ENCODE results near the gene KIF23. TPM values are rescaled to one million over a fixed set of nuclear protein-coding genes. Genes with fewer than 3 reads are reported as not detected.

KIF23 gene
- total RNA-seq, 1 donor from 2014 or later, result 3.7 TPM

DNA sequence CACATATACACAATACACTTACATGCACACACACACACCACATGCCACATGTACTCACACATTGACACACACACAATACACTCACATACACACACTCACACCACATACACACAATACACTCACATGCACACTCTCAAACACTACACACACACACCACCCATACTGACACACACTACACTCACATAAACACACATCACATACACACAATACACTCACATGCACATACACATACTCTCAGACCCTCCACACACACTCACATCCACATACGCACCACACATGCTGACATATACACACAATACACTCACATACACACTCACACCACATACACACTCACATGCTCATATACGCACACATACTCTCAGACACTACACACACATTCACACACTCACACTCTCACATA lies 28.3 kb upstream of the KIF23 start:
- DNase-seq (ENCODE audit: low read depth) (no peak), FAIRE-seq (peak; percentile 93)
- TF ChIP-seq, protein P1, sequence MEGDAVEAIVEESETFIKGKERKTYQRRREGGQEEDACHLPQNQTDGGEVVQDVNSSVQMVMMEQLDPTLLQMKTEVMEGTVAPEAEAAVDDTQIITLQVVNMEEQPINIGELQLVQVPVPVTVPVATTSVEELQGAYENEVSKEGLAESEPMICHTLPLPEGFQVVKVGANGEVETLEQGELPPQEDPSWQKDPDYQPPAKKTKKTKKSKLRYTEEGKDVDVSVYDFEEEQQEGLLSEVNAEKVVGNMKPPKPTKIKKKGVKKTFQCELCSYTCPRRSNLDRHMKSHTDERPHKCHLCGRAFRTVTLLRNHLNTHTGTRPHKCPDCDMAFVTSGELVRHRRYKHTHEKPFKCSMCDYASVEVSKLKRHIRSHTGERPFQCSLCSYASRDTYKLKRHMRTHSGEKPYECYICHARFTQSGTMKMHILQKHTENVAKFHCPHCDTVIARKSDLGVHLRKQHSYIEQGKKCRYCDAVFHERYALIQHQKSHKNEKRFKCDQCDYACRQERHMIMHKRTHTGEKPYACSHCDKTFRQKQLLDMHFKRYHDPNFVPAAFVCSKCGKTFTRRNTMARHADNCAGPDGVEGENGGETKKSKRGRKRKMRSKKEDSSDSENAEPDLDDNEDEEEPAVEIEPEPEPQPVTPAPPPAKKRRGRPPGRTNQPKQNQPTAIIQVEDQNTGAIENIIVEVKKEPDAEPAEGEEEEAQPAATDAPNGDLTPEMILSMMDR (IDR thresholded peaks at IDR 0.05; ENCODE audit: insufficient read depth, low read length, severe bottlenecking), result no peak
- H3K36me3 ChIP-seq (ENCODE audit: control insufficient read depth, insufficient read depth, low read length), result no peaks in the 10 kb centered on the region
- no peaks in the 10 kb centered on the region for H3K27me3 ChIP-seq (ENCODE audit: control insufficient read depth, insufficient read depth, low read length)
- no peak overlapping the region for H3K4me3 ChIP-seq (ENCODE audit: low read depth, low read length)

DNA sequence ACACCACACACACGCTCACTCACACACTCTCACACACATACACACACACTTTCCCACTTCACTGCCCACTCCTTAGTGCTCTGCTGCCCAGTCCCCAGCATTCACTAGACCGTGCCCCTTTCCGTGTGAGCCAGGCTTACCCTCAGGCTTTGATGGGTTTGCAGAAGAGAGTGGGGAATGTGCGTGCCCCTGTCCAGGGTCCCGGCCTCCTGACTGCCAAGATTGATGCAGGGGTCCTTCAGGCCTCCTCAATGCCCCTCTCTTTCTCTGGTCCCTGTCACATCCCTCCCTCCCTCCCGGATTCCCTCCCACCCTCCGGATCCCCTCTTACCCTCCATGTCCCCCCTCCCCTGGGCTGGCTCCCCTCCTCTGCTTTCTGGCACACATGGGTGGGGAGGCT lies 27.9 kb upstream of the KIF23 start:
- TF ChIP-seq, protein P1 (IDR thresholded peaks at IDR 0.05; ENCODE audit: insufficient read depth, low read length, severe bottlenecking), result no peak
- Histone ChIP-seq H3K36me3 (ENCODE audit: control insufficient read depth, insufficient read depth, low read length) (no peaks in the 10 kb centered on the region), H3K4me3 (ENCODE audit: low read depth, low read length) (no peak overlapping the region), H3K27me3 (ENCODE audit: control insufficient read depth, insufficient read depth, low read length) (no peaks in the 10 kb centered on the region)
- DNase-seq (ENCODE audit: low read depth) (no peak), FAIRE-seq (no peak)

DNA sequence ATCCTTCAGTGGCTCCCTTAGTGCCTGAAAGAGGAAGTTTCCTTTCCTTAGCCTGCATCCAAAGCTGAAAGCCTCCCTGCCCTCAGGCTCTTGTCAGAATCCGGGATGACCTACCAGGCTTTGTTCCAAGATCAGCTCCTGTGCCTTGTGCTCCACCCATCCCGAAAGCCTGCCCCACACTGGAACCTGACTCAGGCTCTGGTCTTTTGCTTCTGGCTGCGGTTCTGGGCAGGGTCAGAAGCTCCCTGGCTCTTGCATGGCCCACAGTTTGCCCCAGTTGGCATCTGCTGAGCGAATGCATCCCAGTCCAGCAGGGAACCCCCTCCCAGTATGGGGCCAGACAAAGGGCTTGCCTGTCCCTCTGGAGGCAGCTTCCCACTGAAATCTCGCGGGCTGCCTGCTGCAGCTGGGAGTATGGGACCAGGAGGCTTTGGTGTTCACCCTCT lies 25.9 kb upstream of the KIF23 start:
- DNase-seq (ENCODE audit: low read depth) (peak; percentile 33), FAIRE-seq (peak; percentile 72)
- H3K27me3 ChIP-seq (ENCODE audit: control insufficient read depth, insufficient read depth, low read length), result no peaks in the 10 kb centered on the region

DNA sequence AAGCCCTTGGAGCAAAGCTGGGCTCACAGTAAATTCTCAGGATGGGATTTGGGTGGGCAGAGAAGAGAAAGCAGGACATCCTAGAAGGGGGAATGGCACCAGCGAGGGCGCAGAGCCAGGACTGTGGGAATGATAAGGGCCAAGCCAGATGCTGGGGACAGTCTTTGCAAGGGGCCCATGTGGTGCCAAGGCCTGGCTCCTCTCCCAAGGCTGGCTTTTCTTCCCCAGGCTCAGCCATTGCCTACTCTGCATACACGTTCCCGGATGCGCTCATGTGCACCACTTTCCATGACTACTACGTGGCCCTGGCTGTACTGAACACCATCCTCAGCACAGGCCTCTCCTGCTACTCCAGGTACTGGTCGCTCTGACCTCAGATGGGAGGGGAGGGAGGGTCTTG lies 24.7 kb upstream of the KIF23 start:
- FAIRE-seq (no peak), DNase-seq (ENCODE audit: low read depth) (no peak)
- Histone ChIP-seq H3K27me3 (ENCODE audit: control insufficient read depth, insufficient read depth, low read length) (no peaks in the 10 kb centered on the region), H3K4me3 (ENCODE audit: low read depth, low read length) (no peak overlapping the region), H3K36me3 (ENCODE audit: control insufficient read depth, insufficient read depth, low read length) (no peaks in the 10 kb centered on the region)
- TF ChIP-seq, protein P1 (IDR thresholded peaks at IDR 0.05; ENCODE audit: insufficient read depth, low read length, severe bottlenecking), result no peak

More for the DNA sequence above, 25.9 kb upstream of the KIF23 start:
- Histone ChIP-seq H3K4me3 (ENCODE audit: low read depth, low read length) (no peak overlapping the region), H3K36me3 (ENCODE audit: control insufficient read depth, insufficient read depth, low read length) (no peaks in the 10 kb centered on the region)
- TF ChIP-seq, protein P1 (IDR thresholded peaks at IDR 0.05; ENCODE audit: insufficient read depth, low read length, severe bottlenecking), result no peak

DNA sequence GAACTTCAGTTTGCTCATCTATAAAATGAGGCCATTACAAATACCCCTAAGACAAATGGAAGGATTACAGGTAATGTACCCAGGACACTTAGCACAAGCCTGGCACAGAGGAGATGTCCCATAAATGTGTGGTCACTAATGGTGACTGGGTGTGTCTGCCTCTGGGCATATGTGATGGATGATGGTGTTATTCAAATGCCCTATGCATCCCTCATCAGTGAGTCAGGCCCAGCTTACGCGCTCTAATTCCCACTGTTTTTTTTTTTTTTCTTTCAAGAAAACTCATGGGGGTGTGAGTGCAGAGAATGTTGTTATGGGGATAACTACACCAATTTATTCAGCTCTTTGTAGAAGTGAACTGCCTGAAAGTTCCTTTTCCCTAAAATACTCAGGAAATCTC lies 23.6 kb upstream of the KIF23 start:
- DNase-seq (ENCODE audit: low read depth), result peak; percentile 86
- Histone ChIP-seq H3K27me3 (ENCODE audit: control insufficient read depth, insufficient read depth, low read length) (no peaks in the 10 kb centered on the region), H3K36me3 (ENCODE audit: control insufficient read depth, insufficient read depth, low read length) (no peaks in the 10 kb centered on the region), H3K4me3 (ENCODE audit: low read depth, low read length) (no peak overlapping the region)
- TF ChIP-seq, protein P1 (IDR thresholded peaks at IDR 0.05; ENCODE audit: insufficient read depth, low read length, severe bottlenecking), result no peak
- FAIRE-seq, result no peak

DNA sequence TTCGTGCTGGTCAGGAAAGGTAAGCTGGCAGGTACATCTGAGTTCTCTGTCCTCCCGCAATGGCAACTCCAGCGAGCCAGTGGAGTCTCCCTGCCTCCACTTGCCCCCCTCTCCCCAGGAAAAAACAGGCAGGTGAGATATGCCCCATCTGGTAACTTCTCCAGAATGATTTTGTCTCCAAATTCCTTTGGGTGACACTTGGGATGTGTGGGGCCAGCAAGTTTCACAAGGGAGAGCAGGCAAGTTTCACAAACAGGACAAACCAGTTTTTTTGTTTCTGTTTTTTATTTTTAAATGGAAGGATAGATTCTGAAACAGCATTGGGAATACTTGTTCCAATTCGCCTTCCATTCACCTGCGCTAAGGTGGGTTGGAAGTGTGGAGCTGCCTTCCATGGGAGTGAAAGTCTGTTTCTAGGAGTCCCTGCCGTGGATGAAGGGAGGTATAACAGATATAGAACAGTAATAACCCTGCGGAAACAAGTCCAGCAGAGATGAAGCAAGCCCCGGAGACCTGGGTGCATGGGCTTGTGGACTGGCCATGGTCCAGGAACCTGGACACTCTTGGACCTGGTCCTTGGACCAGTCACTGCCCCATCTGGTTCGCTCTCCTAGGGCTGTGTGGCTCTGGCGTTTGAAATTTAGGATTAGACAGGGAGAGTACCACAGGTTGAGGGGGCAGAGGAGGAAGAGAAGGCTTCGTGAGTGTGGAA lies 22.9 kb upstream of the KIF23 start:
- DNase-seq (ENCODE audit: low read depth) (peak; percentile 61), FAIRE-seq (no peak)
- TF ChIP-seq, protein P1 (IDR thresholded peaks at IDR 0.05; ENCODE audit: insufficient read depth, low read length, severe bottlenecking), result no peak
- H3K4me3 ChIP-seq (ENCODE audit: low read depth, low read length), result no peak overlapping the region
- no peaks in the 10 kb centered on the region for H3K36me3 ChIP-seq (ENCODE audit: control insufficient read depth, insufficient read depth, low read length)
- no peaks in the 10 kb centered on the region for H3K27me3 ChIP-seq (ENCODE audit: control insufficient read depth, insufficient read depth, low read length)
